Measurements from ENCODE around the gene LTBP1.
"Not testable (repeated sequence)": the region's sequence is repeated elsewhere in the genome, so short reads cannot be mapped to it uniquely, and the experiment has no call there.

The LTBP1 gene

GRCh38 chr2:32965523-32966171 lies 18.9 kb downstream of the LTBP1 start:
- no peak for DNase-seq (ENCODE audit: low spot score)

DNA sequence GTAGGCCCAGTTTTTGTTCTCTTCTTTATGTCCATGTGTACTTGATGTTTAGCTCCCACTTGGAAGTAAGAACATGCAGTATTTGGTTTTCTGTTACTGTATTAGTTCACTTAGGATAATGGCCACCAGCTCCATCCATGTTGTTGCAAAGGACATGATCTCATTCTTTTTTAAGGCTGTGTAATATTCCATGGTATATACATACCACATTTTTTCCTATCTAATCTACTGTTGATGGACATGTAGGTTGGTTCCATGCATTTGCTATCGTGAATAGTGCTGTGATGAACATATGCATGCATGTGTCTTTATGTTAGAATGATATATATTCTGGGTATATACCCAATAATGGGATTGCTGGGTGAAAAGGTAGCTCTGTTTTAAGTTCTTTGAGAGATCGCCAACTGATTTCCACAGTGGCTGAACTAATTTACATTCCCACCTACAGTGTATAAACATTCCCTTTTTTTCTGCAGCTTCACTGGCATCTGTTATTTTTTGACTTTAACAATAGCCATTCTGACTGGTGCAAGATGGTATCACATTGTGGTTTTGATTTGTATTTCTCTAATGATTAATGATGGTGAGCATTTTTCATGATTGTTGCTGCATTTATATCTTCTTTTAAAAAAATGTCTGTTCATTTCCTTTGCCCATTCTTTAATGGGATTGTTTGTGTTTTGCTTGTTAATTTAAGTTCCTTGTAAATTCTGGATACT lies 22.9 kb downstream of the LTBP1 start:
- DNase-seq (ENCODE audit: low spot score): no peak

- not testable (repeated sequence) for DNase-seq (ENCODE audit: low spot score)
Measured at GRCh38 chr2:32973772-32974171, 27.0 kb downstream of the LTBP1 start.

DNA sequence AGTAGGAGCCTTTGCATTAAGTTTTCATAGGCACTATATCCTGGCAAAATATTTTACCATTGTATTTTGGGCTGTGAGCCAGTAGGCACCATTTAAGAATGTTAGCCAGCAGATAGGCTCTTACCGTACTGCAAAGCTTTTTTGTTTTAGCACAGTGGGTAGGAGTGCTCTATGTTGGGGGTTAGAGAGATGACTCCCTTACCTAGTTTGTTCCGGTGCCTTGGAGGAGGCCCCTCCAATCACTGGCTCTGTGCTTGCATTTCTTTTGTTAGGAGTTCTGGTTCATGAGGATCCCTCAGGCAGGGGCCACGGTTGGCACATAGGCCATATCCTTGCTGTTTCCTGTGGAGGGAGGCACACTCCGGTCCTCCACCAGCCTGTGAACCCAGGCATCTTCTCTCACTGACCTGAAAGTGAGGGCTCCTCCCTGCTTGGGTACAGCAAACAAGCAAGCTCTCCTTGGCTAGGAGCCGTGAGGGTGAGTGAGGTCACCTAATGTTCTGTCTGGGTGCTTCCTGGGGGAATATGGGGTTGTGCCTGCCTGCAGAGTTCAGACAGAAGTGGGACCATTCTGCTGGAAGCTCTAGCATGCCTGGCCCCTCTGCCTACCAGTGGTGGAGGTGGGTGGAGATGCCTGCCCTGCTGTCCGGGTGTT lies 29.8 kb downstream of the LTBP1 start:
- no peak for DNase-seq (ENCODE audit: low spot score)

DNA sequence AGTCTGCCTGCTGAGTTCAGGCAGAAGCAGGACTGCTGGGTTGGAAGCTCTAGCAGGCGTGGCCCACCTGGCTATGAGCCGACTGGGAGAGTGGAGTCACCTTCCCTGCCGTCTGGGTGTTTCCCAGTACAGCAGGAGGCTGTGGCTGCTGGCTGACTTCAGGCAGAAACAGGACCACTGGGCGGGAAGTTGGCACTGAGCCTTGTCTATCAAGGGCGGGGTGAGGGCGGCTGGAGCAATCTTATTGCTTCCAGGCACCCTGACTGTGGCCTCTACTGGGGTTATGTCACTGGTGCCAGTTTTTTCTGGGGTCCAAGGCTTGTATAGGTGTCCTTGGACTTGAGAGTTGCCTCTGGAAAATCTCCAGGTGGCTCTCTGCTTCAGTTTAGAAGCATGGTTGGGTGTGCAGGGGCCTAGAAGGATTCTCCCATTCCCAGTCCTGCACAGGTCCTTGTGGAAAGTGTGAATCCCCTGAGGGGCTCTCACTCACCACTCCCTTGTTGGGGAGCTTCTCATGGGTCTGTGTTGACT lies 30.5 kb downstream of the LTBP1 start:
- DNase-seq (ENCODE audit: low spot score): no peak

DNA sequence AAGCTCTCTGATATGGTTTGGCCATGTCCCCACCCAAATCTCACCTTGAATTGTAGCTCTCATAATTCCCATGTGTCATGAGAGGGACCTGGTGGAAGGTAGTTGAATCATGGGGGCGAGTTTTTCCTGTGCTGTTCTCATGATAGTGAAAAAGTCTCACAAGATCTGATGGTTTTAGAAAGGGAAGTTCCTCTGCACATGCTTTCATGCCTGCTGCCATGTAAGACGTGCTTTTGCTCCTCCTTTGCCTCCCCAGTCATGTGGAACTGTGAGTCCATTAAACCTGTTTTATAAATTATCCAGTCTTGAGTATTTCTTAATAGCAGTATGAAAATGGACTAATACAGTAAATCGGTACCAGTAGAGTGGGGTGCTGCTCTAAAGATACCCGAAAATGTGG lies 34.9 kb downstream of the LTBP1 start:
- no peak for DNase-seq (ENCODE audit: low spot score)

GRCh38 chr2:32983193-32983924 lies 36.6 kb downstream of the LTBP1 start:
- not testable (repeated sequence) for DNase-seq (ENCODE audit: low spot score)

DNA sequence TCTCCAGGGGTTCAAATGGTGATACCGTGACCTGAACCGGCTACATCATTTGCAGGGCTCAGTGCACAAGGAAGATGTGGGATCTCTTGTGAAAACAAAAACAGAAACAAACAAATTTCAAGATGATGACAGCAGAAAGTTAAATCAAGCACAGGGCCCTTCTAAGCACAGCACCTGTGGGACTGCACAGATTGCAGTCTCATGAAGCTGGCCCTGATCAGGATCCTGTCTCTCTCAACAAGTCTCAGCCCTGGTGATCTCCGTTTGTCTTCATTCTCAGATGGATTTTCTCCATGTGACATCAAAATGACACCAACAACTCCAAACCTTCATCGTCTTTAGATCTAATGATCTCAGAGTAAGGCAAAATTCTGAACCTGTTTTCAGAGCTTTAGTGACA lies 39.7 kb downstream of the LTBP1 start:
- no peak for DNase-seq (ENCODE audit: low spot score)

DNA sequence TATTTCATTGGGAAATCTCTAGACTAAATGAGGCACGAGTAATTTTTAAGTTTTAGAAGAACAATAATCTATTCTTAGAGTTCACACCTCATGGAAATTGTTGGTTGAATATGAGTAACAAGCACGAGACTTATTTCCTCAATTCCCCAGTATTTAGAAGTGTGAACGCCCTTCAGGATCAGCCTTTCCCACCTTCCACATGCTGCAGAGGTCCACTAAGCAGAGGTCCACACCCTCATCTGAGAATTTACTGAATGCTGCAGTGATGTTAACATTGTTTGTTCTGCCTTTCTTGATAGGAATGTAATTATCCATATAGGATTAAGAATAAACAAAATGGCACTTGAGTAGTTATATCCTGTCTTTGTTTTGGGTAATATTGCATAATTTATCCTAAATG lies 41.8 kb downstream of the LTBP1 start:
- no peak for DNase-seq (ENCODE audit: low spot score)

GRCh38 chr2:32990556-32990955 lies 43.8 kb downstream of the LTBP1 start:
- no peak for DNase-seq (ENCODE audit: low spot score)

- no peak for DNase-seq (ENCODE audit: low spot score)
Measured at GRCh38 chr2:32991091-32991845, 44.5 kb downstream of the LTBP1 start.

DNA sequence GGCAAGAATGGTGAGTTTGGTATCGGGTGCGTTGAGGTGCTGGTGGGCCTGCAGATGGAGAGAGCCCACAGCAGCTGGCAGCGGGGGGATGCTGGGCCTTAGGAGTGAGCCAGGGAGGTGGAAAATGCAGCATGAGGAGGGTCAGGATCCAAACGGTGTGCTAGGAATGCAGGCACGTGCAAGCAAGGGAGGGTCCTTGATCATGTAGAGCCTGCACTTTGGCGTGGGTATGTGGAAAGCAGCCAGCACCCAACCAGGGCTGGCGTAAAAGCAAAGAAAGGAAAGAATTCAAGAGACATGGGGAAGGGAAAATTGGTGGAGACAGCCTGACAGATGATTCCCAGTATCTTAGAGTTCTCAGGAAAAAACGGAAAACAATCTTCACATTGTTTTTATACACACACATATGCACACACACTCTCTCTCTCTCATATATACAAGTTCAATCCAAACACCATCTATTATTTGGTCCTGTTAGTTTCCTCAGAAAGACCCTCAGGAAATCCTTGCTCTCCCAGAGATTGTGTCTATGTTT lies 46.3 kb downstream of the LTBP1 start:
- DNase-seq (ENCODE audit: low spot score): peak; percentile 49

DNA sequence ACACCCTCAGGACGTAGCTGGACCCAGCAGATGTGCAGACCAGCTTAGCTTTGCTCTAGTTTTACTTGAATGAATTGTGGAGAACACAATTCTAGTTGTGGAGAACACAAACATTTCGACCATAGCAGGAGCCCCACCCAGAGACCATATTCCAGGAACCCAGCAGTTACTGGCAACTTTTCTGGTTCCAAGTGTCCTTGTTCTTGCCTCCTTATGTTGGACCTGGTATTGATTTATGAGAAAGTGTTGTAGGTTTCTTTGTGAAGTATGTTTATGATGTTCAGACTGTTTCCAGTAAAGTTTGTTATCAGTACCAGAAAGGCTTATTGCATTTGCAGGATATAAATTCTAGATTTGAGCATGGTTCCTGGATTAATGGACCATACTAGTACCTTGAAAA lies 51.0 kb downstream of the LTBP1 start:
- no peak for DNase-seq (ENCODE audit: low spot score)

DNA sequence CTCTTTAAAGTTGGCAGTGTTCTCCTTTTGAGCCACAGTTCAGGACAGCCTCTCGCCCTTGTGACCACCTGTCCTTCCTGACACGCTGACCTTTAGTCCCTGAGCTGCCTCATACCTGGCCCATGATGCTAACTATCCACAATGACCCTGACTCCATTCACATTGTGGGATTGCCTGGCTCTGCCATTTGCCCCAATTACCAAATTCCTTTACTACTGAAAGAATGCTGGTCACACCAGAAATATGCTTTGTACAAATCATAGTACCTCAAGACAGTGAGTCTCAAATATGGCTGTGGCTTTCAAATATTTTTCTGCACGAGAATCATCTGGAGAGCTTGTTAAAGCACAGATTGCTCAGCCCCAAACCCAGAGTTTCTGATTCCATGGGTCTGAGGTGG lies 54.2 kb downstream of the LTBP1 start:
- no peak for DNase-seq (ENCODE audit: low spot score)

DNA sequence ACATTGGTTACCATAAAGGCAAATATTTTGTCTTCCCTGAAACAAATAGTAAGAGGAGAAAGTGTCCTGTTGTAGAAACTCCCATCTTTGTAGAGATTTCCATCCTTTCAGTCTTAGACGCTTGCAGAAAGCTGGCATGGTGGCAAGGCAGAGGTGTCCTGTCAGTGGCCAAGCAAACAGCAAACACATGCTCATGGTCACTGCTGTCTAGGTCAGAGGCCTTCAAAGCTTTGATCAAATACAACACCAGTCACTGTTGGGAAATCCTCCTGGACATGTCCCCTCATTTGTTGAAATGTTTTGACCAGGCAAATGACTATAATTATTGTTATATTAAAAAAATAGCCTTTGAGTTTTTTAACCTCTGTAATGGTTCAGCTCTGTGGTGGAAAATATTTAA lies 55.1 kb downstream of the LTBP1 start:
- no peak for DNase-seq (ENCODE audit: low spot score)

DNA sequence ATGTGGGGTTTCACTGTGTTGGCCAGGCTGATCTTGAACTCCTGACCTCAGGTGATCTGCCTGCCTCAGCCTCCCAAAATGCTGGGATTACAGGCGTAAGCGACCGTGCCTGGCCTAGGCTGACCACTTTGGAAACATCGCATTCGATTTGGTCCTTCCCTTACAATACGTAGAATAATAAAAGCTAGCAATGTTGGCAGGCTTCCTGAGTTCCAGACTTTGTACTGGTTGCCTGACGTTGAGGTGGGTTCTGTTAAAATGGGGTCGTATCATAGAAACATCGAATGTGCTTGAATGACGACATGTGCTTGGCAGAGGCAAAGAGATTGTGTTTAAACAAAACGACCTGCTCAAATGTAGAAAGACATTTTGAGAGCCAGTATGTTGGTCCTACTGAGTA lies 56.1 kb downstream of the LTBP1 start:
- no peak for DNase-seq (ENCODE audit: low spot score)

DNA sequence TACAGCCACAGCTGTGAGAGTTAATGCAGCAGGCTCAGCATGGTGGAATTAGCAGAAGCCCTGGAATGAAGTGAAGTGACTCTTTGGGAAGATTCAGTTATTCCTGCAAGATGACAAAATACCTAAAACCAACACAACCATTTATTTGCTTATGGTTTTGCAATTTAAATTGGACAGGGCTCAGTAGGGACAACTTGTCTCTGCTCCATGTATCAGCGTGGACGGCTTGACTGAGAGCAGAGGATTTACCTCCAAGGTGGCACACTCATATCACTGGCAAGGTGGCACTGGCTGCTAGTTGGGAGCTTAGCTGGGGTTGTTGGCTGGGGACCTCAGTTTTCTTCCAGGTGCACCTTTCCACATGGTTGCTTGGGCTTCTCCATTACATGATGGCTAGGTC lies 58.3 kb downstream of the LTBP1 start:
- DNase-seq (ENCODE audit: low spot score): no peak

- DNase-seq (ENCODE audit: low spot score): no peak
Measured at GRCh38 chr2:33008716-33009115, 62.0 kb downstream of the LTBP1 start.

GRCh38 chr2:33009249-33009648 lies 62.5 kb downstream of the LTBP1 start:
- DNase-seq (ENCODE audit: low spot score): no peak

GRCh38 chr2:33011373-33011772 lies 64.6 kb downstream of the LTBP1 start:
- no peak for DNase-seq (ENCODE audit: low spot score)

DNA sequence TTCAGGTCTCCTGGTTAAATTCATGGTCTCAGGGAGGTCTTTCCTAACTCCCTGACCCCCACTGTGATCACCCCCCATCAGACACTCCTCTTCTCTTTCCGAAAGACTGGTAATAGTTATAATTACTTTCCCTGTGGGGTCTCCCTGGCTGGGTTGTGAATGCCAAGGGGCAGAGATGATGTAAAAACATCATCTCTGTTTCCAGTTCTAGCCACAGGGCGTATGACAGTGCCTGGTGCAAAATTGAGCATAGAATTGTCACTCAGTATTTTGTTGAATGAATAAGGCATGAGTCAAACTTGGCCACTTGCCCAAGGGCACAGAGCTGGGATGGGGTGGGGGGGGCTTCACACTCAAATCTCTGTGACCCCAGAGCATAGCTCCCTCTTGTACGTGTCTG lies 65.2 kb downstream of the LTBP1 start:
- no peak for DNase-seq (ENCODE audit: low spot score)
